Muscle layer of duodenum (tissue), 2 donors: ENCODE measurements around the gene ADAMTS13.

Experiments
- H3K27ac ChIP-seq: one replicate; pipeline ENCODE4 v1.7.0; 2013; ENCODE audit warnings: mild to moderate bottlenecking, low read length
- H3K27me3 ChIP-seq: one replicate; pipeline ENCODE4 v1.7.0; 2013; ENCODE audit warnings: low read depth, mild to moderate bottlenecking, control low read depth, low read length
- H3K36me3 ChIP-seq, 2 donors: one replicate each; pipeline ENCODE4 v1.7.0; 2013; ENCODE audit warnings: low read length in 2 of 2, control low read depth in 1 of 2, mild to moderate bottlenecking in 1 of 2; ENCODE audit not compliant: insufficient read depth in 2 of 2, control insufficient read depth in 1 of 2
- H3K4me1 ChIP-seq, 2 donors: one replicate each; pipeline ENCODE4 v1.7.0; 2013; ENCODE audit warnings: low read length in 2 of 2, mild to moderate bottlenecking in 2 of 2, control low read depth in 1 of 2, moderate library complexity in 1 of 2; ENCODE audit not compliant: insufficient read depth in 2 of 2, control insufficient read depth in 1 of 2
- H3K4me3 ChIP-seq, 2 donors: one replicate each; pipeline ENCODE4 v1.7.0; 2013; ENCODE audit warnings: low read length in 2 of 2, low read depth in 1 of 2, mild to moderate bottlenecking in 1 of 2
- H3K9me3 ChIP-seq, 2 donors: one replicate each; pipeline ENCODE4 v1.7.0; 2013; ENCODE audit warnings: low read length in 2 of 2, control low read depth in 1 of 2, mild to moderate bottlenecking in 1 of 2; ENCODE audit not compliant: control insufficient read depth in 1 of 2
- donor health status: healthy.

ADAMTS13 gene

GRCh38 chr9:133485531-133486260, 63.5 kb downstream of the ADAMTS13 start:
- Histone ChIP-seq H3K9me3 (no peaks in the 10 kb centered on the region), H3K4me1 (no peaks in the 10 kb centered on the region), H3K4me3 (no peak overlapping the region), H3K27ac (no peak overlapping the region), H3K36me3 (no peaks in the 10 kb centered on the region), H3K27me3 (no peaks in the 10 kb centered on the region)

- Histone ChIP-seq H3K4me1 (peaks cover 0 to 7% of the 10 kb centered on the region in 2 donors), H3K27ac (no peak overlapping the region), H3K9me3 (no peaks in the 10 kb centered on the region), H3K36me3 (no peaks in the 10 kb centered on the region), H3K27me3 (no peaks in the 10 kb centered on the region), H3K4me3 (no peak overlapping the region)
Observed at GRCh38 chr9:133487331-133487725, 65.2 kb downstream of the ADAMTS13 start.

- H3K4me1 ChIP-seq, result peaks cover 0 to 9% of the 10 kb centered on the region in 2 donors
- H3K36me3 ChIP-seq, result no peaks in the 10 kb centered on the region
- H3K4me3 ChIP-seq, result no peak overlapping the region
- no peak overlapping the region for H3K27ac ChIP-seq
- H3K9me3 ChIP-seq, result no peaks in the 10 kb centered on the region
- H3K27me3 ChIP-seq, result no peaks in the 10 kb centered on the region
Observed at GRCh38 chr9:133488686-133489252, 66.6 kb downstream of the ADAMTS13 start.

GRCh38 chr9:133489253-133490190, 67.4 kb downstream of the ADAMTS13 start:
- Histone ChIP-seq H3K27ac (no peak overlapping the region), H3K4me1 (peaks cover 0 to 9% of the 10 kb centered on the region in 2 donors), H3K27me3 (no peaks in the 10 kb centered on the region)

DNA sequence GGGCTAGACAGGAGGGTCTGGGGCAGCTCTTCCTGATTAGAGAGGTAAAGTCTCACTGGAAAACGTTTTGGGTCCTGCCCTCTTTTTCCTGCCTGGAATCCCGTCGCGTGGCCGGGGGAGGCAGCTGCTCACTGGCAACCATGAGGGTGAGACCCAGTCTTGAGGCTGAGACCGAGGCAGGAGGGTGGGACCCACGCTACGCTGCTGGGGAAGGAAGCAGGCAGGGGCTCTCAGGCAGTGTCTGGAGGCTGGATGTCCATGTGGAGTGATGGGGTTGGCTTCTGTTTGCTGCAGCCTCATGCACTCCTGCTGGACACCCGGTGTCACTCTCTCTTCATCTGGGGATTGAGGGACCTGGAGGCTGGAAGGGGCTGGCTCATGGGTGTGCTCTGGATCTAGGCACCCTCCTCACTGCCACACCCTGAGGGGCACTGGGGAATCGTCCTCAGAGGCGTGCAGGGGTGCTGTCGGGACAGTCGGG, 68.1 kb downstream of the ADAMTS13 start:
- no peak overlapping the region for H3K27ac ChIP-seq
- H3K4me1 ChIP-seq, result peaks cover 0 to 9% of the 10 kb centered on the region in 2 donors
- no peaks in the 10 kb centered on the region for H3K9me3 ChIP-seq
- H3K36me3 ChIP-seq, result no peaks in the 10 kb centered on the region
- H3K27me3 ChIP-seq, result no peaks in the 10 kb centered on the region
- no peak overlapping the region for H3K4me3 ChIP-seq

More at GRCh38 chr9:133489253-133490190, 67.4 kb downstream of the ADAMTS13 start:
- Histone ChIP-seq H3K4me3 (no peak overlapping the region), H3K9me3 (no peaks in the 10 kb centered on the region), H3K36me3 (no peaks in the 10 kb centered on the region)

DNA sequence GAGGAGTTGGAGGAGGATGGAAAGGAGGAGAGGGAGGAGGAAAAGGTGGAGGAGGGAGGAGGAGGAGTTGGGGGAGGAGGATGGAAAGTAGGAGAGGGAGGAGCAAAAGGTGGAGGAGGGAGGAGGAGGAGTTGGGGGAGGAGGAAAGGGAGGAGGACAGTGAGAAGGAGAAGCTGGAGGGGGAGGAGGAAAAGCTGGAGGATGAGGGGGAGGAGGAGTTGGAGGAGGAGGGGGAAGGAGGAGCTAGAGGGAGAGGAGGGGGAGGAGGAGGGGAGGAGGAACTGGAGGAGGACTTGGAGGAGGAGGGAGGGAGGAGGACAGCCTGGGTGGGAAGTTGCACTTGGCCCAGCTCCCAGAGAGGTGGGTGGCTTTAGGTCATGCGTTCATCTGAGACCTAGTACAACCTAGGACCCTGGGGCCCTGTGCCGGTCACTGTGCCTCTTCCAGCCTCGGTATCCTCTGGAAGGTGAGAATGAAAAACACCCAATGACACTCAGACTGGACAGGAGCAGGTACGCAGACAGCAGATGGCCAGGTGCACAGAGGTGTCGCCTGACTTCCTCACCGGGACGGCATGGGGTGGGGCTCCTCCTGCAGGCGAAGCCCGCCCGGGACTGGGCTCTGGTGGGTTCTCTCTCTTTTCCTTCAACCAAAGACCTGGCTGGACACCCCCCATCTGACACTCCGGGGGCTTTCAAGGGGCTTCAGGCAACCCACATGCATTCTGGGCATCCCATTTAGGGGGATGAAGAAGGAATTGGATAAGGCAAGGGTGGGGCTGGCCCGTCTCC, 68.9 kb downstream of the ADAMTS13 start:
- Histone ChIP-seq H3K27ac (no peak overlapping the region), H3K27me3 (no peaks in the 10 kb centered on the region), H3K4me1 (peaks cover 0 to 9% of the 10 kb centered on the region in 2 donors), H3K36me3 (no peaks in the 10 kb centered on the region), H3K9me3 (no peaks in the 10 kb centered on the region), H3K4me3 (no peak overlapping the region)

DNA sequence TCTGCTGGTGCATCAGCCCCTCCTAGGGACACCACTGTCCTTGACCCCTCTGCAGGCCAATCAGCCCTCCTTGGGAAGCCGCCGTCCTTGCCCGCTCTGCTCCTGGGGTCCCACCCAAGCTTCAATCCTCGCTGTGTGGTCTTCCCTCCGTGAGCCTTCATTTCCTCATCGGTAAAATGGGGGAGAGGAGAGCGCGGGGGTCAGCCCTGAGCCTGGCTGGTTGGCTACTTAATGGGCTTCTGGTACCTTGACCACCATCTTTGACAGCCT, 69.4 kb downstream of the ADAMTS13 start:
- Histone ChIP-seq H3K27me3 (no peaks in the 10 kb centered on the region), H3K9me3 (no peaks in the 10 kb centered on the region), H3K36me3 (no peaks in the 10 kb centered on the region), H3K27ac (no peak overlapping the region), H3K4me1 (peaks cover 0 to 9% of the 10 kb centered on the region in 2 donors), H3K4me3 (no peak overlapping the region)

DNA sequence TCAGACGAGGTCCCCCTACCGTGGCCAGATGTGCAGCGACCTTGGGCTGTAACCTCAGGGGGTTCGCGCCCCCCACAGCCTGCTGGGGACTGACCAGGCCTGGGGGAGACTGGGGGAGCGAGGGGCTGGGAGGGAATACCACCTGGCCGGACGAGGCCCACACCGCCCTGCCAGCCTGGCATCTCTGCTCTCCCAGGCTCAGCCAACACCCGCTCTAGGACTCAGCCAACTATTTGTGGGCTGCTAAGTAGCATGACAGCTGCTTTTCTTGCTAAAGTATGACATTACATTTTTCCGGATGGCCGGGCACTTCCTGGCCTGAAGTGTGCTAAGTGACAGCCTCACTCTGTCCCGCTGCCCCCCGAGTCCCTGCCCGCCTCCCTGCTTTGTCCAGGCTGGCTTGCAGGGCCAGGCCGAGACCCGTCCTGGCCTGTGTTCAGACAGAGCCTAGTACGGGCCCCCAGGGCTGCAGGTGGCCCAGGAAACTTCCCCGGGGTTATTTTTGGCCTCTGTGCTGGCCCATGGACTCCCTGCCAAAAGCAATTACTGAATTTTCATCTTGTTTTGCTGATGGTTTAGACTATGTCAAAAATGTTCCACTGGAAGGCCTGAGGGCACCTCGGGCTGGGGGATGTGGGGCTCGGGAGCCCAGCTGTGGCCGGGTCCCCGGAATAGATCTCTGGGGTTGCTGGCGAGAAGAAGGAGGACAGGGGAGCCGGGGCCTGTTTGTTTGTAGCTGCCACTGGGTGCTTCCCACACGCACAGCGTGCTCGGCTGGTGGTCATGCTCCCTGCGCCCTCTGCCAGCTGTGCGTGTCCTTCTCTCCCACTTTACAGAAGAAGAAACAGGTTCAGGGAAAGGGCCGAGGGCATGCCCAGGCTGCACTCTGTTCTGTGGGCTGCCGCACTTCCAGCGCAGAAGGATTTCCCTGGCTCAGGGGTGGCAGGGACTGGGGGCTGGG, 70.2 kb downstream of the ADAMTS13 start:
- Histone ChIP-seq H3K27me3 (no peaks in the 10 kb centered on the region), H3K27ac (no peak overlapping the region), H3K4me1 (peaks cover 0 to 9% of the 10 kb centered on the region in 2 donors), H3K9me3 (no peaks in the 10 kb centered on the region), H3K4me3 (no peak overlapping the region), H3K36me3 (no peaks in the 10 kb centered on the region)

- Histone ChIP-seq H3K4me1 (peaks cover 0 to 9% of the 10 kb centered on the region in 2 donors), H3K36me3 (no peaks in the 10 kb centered on the region), H3K4me3 (no peak overlapping the region), H3K9me3 (no peaks in the 10 kb centered on the region), H3K27me3 (no peaks in the 10 kb centered on the region), H3K27ac (no peak overlapping the region)
Observed at GRCh38 chr9:133493428-133493827, 71.3 kb downstream of the ADAMTS13 start.

DNA sequence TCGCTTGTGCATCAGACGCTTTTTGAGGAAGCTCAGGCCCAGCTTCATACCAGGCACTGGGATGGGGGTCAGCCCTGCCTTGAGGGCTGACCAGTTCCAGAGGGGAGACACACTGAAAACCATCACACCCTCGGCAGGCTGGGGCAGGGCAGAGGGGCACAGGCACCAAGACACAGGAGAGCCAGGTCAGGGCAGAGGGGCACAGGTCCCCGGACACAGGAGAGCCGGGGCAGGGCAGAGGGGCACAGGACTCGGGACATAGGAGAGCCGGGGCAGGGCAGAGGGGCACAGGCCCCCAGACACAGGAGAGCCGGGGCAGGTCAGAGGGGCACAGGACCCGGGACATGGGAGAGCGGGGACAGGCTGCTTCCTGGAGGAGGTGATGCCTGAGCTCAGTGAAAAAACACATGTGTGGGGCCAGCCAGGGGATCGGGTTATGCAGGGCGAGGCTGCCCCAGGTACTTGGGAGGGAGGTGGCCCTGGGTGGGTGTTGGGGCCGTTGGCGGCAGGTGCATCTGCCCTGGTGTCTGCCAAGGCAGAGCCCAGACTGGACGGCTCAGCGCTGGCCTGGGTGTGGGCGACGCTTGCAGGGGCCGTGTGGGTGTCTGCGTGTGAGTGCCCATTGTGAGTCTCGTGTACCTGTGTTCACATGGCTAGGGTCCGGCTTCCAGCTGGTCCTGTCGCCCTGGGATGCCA, 71.8 kb downstream of the ADAMTS13 start:
- no peak overlapping the region for H3K27ac ChIP-seq
- H3K36me3 ChIP-seq, result no peaks in the 10 kb centered on the region
- H3K27me3 ChIP-seq, result no peaks in the 10 kb centered on the region
- H3K9me3 ChIP-seq, result no peaks in the 10 kb centered on the region
- peaks cover 0 to 9% of the 10 kb centered on the region in 2 donors for H3K4me1 ChIP-seq
- H3K4me3 ChIP-seq, result no peak overlapping the region
